NCI-H510A (cell line): ENCODE results near the gene STRIP2.
A peak's percentile ranks its signal among the peaks of the same experiment; 100 is the strongest.
"Not testable (repeated sequence)": the region's sequence is repeated elsewhere in the genome, so short reads cannot be mapped to it uniquely, and the experiment has no call there.

Experiments
- DNase-seq: peaks from one replicate; lab custom pipeline; 2025; lab: John Stamatoyannopoulos, UW

The STRIP2 gene, protein sequence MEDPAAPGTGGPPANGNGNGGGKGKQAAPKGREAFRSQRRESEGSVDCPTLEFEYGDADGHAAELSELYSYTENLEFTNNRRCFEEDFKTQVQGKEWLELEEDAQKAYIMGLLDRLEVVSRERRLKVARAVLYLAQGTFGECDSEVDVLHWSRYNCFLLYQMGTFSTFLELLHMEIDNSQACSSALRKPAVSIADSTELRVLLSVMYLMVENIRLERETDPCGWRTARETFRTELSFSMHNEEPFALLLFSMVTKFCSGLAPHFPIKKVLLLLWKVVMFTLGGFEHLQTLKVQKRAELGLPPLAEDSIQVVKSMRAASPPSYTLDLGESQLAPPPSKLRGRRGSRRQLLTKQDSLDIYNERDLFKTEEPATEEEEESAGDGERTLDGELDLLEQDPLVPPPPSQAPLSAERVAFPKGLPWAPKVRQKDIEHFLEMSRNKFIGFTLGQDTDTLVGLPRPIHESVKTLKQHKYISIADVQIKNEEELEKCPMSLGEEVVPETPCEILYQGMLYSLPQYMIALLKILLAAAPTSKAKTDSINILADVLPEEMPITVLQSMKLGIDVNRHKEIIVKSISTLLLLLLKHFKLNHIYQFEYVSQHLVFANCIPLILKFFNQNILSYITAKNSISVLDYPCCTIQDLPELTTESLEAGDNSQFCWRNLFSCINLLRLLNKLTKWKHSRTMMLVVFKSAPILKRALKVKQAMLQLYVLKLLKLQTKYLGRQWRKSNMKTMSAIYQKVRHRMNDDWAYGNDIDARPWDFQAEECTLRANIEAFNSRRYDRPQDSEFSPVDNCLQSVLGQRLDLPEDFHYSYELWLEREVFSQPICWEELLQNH

GRCh38 chr7:129433847-129434674 lies at the start of gene STRIP2:
TSS of gene STRIP2 (plus strand) at chr7:129434432. CDS start at chr7:129434473, 41 bp downstream.
- peak; percentile 80 for DNase-seq

DNA sequence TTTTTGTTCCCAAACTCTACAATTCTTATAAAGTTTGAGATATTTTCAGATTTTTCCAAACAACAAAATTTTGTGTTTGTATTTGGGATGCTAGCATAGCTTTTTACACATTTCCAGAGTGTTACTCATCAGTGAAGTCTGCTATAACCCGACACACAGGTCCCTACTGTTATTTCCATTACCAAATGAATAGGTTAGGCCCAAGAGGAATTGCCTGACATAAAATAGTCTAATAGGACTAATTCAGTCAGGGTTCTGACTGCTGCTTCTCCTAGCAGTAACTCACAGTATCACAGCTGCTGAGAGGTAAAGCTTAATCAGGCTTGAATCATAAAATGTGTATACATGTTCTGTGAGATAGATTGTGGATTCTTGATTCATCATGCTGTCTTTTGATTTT lies 49.1 kb upstream of the STRIP2 start:
- no peak for DNase-seq

- DNase-seq, result no peak
Observed at GRCh38 chr7:129385598-129385997, 48.6 kb upstream of the STRIP2 start.

- no peak for DNase-seq
Observed at GRCh38 chr7:129386506-129386905, 47.7 kb upstream of the STRIP2 start.

DNA sequence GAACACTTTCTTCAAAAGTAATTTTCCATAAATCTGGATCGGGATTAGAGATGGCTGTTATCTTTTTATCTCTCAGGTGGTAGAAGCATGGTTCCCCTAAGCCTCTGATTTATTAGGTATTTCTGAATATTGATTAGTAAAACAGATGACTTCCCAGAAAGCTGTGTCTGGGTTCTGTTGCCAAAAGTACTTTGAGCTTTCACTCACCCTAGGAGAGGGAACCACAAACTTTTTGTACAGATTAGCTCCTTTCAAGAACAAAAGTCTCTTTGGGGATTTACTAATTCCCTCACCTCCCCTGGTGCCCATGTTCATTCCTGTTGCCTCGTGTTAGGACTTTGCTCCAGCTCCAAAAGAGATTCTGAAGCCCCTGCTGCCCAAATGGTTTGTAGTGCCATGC lies 46.7 kb upstream of the STRIP2 start:
- no peak for DNase-seq

DNA sequence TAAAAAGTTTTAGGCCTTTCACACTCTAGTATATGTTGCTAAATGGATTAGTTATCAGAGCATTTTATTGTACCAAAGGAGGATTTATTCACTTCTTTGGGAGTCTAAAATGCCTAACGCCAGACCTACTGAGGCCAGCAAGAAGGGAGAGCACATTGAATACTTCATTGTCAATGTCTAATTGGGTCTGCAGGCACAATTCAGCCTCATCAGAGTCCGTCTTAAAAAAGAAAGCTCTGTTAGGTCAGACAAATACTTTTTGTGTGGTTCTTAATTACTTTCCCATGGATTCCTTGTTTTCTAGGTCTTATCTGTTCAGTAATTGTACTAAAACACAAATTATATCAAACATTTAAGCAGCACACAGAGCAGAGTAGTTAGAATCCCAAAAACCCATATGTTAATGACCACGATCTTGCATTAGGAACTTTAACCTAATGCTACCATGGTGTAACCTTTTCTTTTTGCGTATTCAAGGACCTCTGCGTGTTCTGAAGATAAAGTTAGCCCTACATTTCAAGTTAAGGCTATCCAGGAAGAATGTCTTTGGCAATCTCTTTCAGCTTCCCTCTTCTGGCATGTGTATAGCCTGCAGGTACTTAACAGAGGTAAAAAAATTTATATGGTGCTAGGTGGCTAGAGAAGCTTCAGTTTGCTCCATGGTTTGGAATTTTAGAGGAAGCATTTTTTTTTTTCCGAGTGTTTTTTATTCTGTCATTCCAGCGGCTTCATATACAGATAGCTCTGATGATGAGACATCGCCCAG lies 45.7 kb upstream of the STRIP2 start:
- DNase-seq, result no peak

DNA sequence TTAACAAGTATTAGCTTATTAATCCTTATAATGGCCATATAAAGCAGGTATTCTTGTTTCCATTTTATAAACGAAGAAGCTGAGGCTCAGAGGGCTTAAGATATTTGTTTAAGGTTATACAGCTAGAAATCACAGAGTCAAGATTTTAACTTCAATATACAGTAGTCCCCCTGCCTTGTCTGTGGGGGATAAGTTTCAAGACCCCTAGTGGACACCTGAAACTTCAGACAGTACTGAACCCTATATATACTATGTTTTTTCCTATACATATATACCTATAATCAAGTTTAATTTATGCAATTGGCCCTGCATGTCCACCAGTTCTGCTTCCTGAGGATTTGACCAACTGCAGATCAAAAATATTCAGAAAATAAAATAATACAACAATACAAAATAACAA lies 44.4 kb upstream of the STRIP2 start:
- DNase-seq, result no peak

- DNase-seq, result no peak
Observed at GRCh38 chr7:129390314-129390713, 43.9 kb upstream of the STRIP2 start.

DNA sequence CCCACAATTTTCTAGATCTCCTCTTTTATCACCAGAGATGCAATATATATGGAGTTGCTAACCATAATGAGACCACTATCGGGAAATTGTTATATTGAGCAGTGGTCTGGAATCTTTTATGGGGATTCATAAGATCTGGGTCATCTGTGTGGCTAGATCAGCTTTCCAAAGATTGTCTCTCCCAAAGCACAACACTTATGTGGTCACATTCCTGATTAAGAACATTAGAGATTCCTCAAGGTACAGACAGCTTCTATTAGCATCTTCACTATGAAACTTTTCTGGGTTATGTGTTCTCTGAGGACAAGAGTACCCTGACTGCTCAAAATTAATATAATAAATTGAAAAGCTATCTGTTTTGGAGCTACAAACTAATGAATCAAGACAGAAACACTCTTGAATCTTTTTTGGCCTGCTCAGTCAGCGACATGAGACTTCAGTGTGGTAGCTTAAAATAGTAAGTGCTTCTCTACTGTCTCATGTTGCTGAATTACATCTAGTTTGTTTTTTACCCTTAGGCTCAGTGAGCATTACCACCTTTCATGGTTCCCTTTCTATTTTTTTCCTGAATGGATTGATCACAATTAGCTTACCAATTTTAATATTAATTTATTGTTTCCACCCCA lies 42.6 kb upstream of the STRIP2 start:
- DNase-seq, result no peak

- DNase-seq, result no peak
Observed at GRCh38 chr7:129393255-129393654, 41.0 kb upstream of the STRIP2 start.

- DNase-seq, result no peak
Observed at GRCh38 chr7:129394101-129394500, 40.1 kb upstream of the STRIP2 start.

DNA sequence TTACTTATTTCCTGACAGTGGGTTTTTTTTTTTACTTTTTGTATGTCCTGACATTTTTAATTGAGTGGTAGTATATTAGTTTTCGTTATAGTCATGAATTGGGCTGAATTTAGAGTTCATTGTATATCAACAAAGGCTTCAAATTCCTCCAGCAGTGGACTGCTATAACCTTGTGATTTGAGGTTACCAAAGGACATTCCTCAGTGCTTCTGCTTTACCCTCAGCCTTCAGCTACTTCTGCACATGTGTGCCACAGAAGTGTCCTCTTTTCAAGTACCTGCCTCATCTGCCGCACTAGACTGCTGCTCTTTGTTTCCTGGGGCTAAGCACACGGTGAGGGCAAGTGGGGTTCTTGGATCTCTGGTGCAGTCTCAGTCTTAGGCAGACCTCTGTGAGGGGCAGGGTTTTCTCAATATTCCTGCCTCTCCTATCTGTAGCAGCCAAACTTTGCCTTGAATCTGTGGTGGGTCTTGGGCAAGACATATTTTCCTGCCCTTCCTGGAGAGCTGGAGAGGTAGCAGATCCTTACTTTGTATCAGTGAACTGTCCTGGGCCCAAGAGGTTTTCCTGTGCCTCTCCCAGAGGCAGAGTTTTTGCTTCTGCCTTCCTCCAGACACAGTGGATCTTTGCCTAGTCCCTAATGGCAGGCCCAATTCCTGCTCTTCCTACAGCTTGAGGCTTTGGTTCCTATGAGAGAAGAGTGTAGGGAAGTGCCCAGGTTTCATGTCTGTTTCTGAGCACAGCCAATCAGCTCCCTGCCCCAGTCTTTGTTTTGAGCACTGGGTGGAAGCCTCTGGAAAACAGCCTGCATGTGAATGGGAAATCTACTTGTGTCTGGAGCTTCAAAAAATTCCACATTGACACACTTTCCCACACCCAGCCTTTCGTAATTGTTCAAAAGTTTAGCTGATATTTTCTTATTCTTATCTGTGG lies 39.0 kb upstream of the STRIP2 start:
- DNase-seq, result no peak

DNA sequence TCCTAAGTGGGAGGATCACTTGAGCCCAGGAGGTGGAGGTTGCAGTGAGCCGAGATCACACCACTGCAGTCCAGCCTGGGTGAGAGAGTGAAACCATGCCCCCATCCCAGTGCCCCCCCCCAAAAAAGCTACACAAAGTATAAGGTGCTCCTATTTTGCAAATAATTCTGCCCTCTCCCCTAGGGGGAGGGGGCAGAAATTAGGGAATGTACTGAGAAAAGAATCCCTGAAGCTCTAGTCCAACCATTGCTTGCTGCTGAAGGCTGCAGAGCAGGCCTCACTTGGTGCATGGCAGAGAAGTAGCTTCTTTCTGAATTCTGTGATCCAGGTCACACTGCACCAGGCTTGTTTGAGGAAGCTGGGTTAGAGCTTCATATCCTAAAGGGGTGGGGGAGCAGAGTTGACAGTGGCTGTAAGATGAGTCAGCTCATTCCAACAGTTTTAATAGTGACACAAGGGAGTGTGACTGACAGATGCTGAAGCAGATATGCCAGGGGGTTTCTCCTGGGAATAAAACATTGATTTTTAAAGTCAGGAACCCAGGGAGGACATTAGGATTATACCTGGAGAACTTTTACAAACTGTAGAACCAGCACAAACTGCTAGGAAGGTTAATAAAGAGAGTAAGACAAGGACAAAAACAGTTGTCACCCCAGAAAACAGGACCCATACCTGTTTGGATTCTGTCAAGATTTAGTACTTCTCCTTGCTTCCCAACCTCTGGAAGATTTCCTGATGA lies 32.8 kb upstream of the STRIP2 start:
- DNase-seq, result no peak

- no peak for DNase-seq
Observed at GRCh38 chr7:129401967-129402860, 32.0 kb upstream of the STRIP2 start.

- DNase-seq, result no peak
Observed at GRCh38 chr7:129405527-129405926, 28.7 kb upstream of the STRIP2 start.

DNA sequence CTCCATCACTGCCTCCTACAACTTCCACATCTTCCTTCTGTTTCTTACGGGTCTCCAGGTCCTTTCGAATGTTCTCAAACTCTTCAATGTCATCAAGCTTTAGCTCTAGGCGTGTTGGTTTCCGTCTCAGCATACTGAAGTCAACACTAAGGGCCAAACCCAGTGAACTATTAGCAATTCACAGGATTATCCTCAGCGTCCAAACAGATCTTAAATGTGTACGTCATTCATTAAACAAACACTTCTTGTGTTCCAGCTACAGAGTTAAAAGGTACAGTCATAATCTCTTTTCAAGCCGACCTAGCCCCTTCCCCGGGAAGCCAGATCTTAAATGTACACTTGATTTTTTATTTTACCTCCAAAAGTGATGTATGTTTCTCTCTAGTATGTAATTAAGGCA lies 24.0 kb upstream of the STRIP2 start:
- DNase-seq, result not testable (repeated sequence)

- no peak for DNase-seq
Observed at GRCh38 chr7:129412501-129412900, 21.7 kb upstream of the STRIP2 start.

GRCh38 chr7:129417073-129417472 lies 17.2 kb upstream of the STRIP2 start:
- no peak for DNase-seq
